HG02973 (cell line): ENCODE data around the gene HAUS5.

ENCODE experiments used
- ATAC-seq: cut with Tn5 transposase; IDR thresholded peaks from one replicate; pipeline ENCODE4 v1.9.1; 2021; ENCODE audit warnings: moderate library complexity; ENCODE audit not compliant: unreplicated experiment

HAUS5 gene

GRCh38 chr19:35607661-35608060 is 4.9 kb upstream of the HAUS5 start:
- ATAC-seq = no peak

GRCh38 chr19:35608251-35608650 is 4.3 kb upstream of the HAUS5 start:
- ATAC-seq = no peak

GRCh38 chr19:35609851-35610353 is 2.6 kb upstream of the HAUS5 start:
- ATAC-seq = no peak

GRCh38 chr19:35612224-35612558 is 344 bp upstream of the HAUS5 start:
- ATAC-seq = no peak

GRCh38 chr19:35613574-35613973 is 1.0 kb downstream of the HAUS5 start:
- ATAC-seq = no peak

- no peak for ATAC-seq
These were observed 2.5 kb downstream of the HAUS5 start for GRCh38 chr19:35615036-35615435.

GRCh38 chr19:35618857-35619256 is 6.3 kb downstream of the HAUS5 start:
- ATAC-seq = no peak

- ATAC-seq = no peak
These were observed 6.9 kb downstream of the HAUS5 start for GRCh38 chr19:35619290-35619923.

- no peak for ATAC-seq
These were observed 7.5 kb downstream of the HAUS5 start for GRCh38 chr19:35620001-35620400.

- ATAC-seq = no peak
These were observed 9.2 kb downstream of the HAUS5 start for GRCh38 chr19:35621708-35622107.

- no peak for ATAC-seq
These were observed 10.2 kb downstream of the HAUS5 start for GRCh38 chr19:35622750-35623149.

GRCh38 chr19:35623327-35624010 is 10.9 kb downstream of the HAUS5 start:
- ATAC-seq = no peak

- ATAC-seq = no peak
These were observed 15.7 kb downstream of the HAUS5 start for GRCh38 chr19:35628264-35628564.

- peak; percentile 92 for ATAC-seq
These were observed 16.2 kb downstream of the HAUS5 start, which contains the start of gene RBM42 for GRCh38 chr19:35628565-35629331. TSS of gene RBM42 (plus strand) at chr19:35629036. CDS start at chr19:35629154, 118 bp downstream.

GRCh38 chr19:35629332-35629633 is 16.7 kb downstream of the HAUS5 start:
- ATAC-seq = peak; percentile 3

GRCh38 chr19:35633727-35634440 is 21.3 kb downstream of the HAUS5 start:
- no peak for ATAC-seq

- ATAC-seq = no peak
These were observed 24.1 kb downstream of the HAUS5 start for GRCh38 chr19:35636651-35637050.

- no peak for ATAC-seq
These were observed 24.6 kb downstream of the HAUS5 start for GRCh38 chr19:35637165-35637564.

- no peak for ATAC-seq
These were observed 26.7 kb downstream of the HAUS5 start for GRCh38 chr19:35639321-35639639.

GRCh38 chr19:35639863-35640262 is 27.3 kb downstream of the HAUS5 start:
- ATAC-seq = no peak

GRCh38 chr19:35641515-35642151 is 29.1 kb downstream of the HAUS5 start, which contains the start of gene ETV2:
TSS of gene ETV2 (plus strand) at chr19:35641745. CDS start at chr19:35642461, 716 bp downstream.
- no peak for ATAC-seq
